ENCODE data around the gene PIN4. TPM values are rescaled to one million over a fixed set of nuclear protein-coding genes. Genes with fewer than 3 reads are reported as not detected.
"Not testable (repeated sequence)": the region's sequence is repeated elsewhere in the genome, so short reads cannot be mapped to it uniquely, and the experiment has no call there.

PIN4 gene
- total RNA-seq, 2 experiments from 2014 or later: 6.2 to 6.3 TPM

DNA sequence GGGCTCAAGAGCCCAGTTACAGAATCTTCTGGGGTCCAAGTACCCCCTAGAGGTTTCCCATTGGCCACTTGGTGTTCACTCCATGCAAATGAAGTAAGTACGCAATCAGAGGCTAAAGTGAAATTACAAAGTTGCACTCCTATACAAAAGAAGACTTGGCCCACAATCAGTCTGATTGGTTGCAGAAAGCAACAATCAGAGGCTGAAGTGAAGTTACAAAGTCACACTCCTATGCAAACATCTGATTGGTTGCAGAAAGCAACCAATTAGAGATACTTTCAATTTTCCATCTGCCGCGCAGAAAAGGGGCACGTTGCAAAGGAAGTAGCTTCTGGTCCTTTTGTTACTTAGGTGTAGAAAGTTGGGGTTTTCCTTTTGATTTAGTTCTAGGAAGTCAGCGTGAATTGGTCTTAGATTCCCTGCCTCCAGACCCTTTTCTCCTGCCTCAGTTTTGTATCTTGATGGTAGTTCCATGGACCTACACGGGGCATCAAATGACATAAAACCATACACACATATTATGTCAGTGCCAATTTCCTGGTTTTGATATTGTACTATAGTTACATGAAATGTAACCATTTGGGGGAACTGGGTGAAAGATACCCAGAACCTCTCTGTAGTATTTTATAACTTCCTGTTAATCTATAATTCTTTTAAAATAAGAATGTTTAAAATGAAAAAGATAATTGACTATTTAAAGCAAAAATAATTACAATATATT, 12.4 kb upstream of the PIN4 start:
- Mint-ChIP-seq H3K27ac (peak overlapping the region; percentile 84), H3K4me3 (peak overlapping the region; percentile 22), H3K9me3 (no peaks in the 10 kb centered on the region), H3K36me3 (no peaks in the 10 kb centered on the region), H3K4me1 (peaks cover 4% of the 10 kb centered on the region), H3K27me3 (no peaks in the 10 kb centered on the region)
- peak; percentile 12 for DNase-seq

DNA sequence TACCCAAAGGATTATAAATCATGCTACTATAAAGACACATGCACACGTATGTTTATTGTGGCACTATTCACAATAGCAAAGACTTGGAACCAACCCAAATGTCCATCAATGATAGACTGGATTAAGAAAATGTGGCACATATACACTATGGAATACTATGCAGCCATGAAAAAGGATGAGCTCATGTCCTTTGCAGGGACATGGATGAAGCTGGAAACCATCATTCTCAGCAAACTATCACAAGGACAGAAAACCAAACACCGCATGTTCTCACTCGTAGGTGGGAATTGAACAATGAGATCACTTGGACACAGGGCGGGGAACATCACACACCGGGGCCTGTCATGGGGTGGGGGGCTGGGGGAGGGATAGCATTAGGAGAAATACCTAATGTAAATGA, 5.3 kb upstream of the PIN4 start:
- not testable (repeated sequence) for H3K36me3 Mint-ChIP-seq, H3K27me3 Mint-ChIP-seq, H3K9me3 Mint-ChIP-seq, H3K27ac Mint-ChIP-seq, H3K4me1 Mint-ChIP-seq, H3K4me3 Mint-ChIP-seq, DNase-seq

DNA sequence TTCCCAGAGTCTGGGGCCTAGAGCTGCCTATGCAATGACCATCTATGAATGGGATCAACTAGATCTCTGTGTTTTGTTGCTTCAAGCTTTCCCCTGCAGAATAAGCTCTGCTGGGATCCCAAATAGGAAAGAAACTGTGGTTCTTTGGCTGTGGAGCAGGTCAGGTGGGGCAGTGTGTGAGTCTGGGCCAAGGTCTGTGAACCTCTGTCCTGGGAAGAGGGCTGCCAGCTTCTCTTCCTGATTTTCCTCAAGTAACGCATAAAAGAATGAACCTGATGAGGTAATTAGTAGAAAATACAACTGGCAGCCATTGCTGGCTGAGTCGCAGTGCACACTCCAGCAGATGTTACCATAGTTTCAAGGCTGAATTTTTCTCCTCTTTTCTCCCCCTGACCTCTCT, 4.6 kb upstream of the PIN4 start:
- H3K27me3 Mint-ChIP-seq: no peaks in the 10 kb centered on the region
- no peak overlapping the region for H3K27ac Mint-ChIP-seq
- no peaks in the 10 kb centered on the region for H3K9me3 Mint-ChIP-seq
- no peaks in the 10 kb centered on the region for H3K36me3 Mint-ChIP-seq
- peaks cover 5% of the 10 kb centered on the region for H3K4me1 Mint-ChIP-seq
- no peak overlapping the region for H3K4me3 Mint-ChIP-seq
- no peak for DNase-seq

DNA sequence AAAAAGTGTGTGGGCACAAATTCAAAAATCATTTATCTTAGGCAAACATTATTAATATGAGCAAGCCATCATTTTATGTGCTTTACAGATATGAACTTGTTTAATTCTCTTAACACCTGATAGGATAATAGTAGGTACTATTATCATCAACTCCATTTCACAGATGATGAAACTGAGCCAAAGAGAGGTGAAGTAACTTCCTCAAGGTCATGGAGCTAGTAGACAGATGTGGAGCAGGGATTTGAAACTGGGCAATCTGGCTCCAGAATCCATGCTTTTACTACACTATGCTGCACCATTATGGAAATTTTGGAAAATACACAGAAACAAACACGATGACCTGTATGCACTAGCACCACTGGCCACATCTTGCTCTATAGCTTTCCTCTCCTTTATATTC, 1.0 kb upstream of the PIN4 start:
- Mint-ChIP-seq H3K27ac (peak overlapping the region; percentile 67), H3K27me3 (no peaks in the 10 kb centered on the region), H3K9me3 (no peaks in the 10 kb centered on the region), H3K4me1 (peaks cover 9% of the 10 kb centered on the region), H3K4me3 (peak overlapping the region; percentile 47), H3K36me3 (peaks cover 5% of the 10 kb centered on the region)
- DNase-seq: no peak

DNA sequence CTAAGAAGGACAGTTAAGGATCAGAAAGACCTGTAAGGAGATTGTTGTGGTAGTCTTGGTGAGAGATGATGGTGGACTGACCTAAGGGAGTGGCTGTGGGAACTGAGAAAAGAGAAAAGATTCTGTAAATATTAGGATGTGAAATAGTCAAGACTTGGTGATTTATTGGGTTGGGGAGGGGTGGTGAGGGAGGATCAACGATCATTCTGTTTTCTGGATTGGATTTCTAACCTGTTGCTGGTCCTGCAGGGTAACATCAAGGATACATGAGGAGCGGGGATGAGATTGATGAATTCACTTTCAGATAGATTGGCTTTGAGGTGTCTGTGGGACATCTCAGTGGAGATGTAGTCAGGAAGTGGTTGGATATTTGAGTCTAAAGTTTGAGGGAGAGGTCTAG, 1.4 kb downstream of the PIN4 start:
- Mint-ChIP-seq H3K4me3 (no peak overlapping the region), H3K4me1 (peaks cover 11% of the 10 kb centered on the region), H3K27ac (no peak overlapping the region), H3K36me3 (peaks cover 5% of the 10 kb centered on the region), H3K9me3 (no peaks in the 10 kb centered on the region), H3K27me3 (no peaks in the 10 kb centered on the region)
- no peak for DNase-seq

DNA sequence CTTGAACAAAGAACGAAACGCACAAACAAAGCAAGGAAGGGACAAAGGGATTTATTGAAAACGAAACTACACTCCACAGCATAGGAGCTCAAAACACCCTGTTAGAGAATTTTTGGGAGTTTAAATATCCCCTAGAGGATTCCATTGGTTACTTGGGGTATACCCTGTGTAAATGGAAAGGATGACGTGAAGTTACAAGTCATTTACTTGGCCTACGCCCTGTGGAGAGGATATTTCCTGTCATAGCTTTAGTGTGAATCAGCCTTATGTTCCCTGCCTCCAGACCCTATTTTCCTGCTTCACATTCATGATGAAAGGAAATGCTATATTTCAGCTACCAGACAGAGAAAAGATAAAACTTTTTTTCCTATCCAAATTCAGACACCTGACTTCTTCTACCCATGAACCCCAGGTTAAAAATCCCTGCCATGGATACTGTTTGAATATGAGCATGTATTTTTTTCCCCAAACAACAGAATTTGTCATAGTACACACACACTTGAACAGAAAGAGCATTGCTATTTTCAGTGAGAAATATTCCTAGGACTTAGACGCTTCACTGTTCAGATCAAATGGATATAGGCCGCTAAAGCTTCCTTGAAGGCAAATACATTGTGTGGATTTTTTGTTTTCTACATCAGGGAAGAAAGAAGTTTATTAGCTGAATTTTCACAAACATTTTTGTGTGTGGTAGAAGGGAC, 20.4 kb downstream of the PIN4 start:
- Mint-ChIP-seq H3K4me1 (no peaks in the 10 kb centered on the region), H3K9me3 (no peaks in the 10 kb centered on the region), H3K4me3 (no peak overlapping the region), H3K36me3 (peaks cover 16% of the 10 kb centered on the region), H3K27ac (no peak overlapping the region), H3K27me3 (no peaks in the 10 kb centered on the region)
- DNase-seq: no peak

DNA sequence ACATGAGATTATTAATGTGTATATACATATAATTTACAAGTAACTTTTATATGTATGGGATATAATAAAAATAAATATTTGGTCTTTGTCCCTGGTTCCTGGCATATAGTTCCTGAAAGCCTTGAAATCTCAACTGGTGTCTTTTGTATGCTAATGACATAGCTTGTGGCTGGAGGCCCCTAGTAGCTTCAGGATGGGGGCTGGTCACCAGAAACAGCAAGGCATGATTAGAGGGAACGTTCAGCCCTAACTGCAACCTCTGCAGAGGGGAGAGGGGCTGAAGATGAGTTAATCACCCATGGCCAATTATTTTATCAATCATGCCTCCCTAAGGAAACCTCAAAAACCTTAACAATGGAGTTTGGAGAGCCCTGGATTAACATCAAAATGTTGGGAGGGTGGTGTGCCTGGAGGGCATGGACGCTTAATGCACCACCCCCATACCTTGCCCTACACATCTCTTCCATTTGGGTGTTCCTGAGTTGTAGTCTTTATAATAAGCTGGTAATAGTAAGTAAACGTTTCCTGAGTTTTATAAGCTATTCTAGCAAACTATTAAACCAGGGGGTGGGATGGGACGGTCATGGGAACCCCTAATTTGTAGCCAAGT, 21.3 kb downstream of the PIN4 start:
- Mint-ChIP-seq H3K27ac (no peak overlapping the region), H3K4me3 (no peak overlapping the region), H3K4me1 (no peaks in the 10 kb centered on the region), H3K9me3 (no peaks in the 10 kb centered on the region), H3K27me3 (no peaks in the 10 kb centered on the region), H3K36me3 (peaks cover 20% of the 10 kb centered on the region)
- DNase-seq: no peak

DNA sequence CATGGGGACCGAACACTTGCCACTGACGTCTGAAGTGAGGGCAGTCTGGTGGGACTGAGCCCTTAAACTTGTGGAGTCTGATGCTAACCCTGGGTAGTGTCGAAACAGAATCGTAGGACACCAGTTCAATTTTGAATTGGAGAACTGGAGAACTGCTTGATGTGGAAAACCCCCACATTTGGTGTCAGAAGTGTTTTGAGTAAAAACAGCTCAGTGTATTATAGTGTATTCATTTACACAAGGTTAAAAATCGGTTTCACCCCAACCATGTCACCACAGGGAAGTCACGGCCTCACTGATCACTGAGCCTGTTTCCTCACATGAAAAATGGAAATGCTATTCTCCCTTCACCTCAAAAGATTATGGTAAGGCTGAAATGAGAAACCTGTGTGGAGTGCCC, 21.9 kb downstream of the PIN4 start:
- no peaks in the 10 kb centered on the region for H3K9me3 Mint-ChIP-seq
- H3K4me3 Mint-ChIP-seq: no peak overlapping the region
- H3K4me1 Mint-ChIP-seq: no peaks in the 10 kb centered on the region
- peaks cover 25% of the 10 kb centered on the region for H3K36me3 Mint-ChIP-seq
- H3K27me3 Mint-ChIP-seq: no peaks in the 10 kb centered on the region
- H3K27ac Mint-ChIP-seq: no peak overlapping the region
- DNase-seq: no peak

DNA sequence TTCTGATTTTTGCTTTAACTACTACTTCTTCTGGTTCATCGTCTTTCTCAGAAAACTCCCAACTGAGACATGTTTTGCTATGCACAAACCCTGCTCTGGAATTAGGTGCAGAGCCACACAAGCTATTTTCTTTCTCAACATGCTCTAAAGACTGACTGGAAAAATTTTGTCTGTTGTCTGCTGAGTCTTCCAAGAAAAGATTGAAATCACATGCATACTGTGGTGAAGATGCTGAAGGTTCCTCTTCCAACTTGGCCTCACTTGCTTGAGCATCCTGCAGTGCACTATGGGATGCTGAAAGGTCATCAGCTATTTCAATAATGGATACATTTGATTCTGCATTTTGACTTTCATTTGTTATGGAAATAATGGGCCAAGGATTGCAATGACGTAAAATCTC, 24.1 kb downstream of the PIN4 start:
- H3K9me3 Mint-ChIP-seq: no peaks in the 10 kb centered on the region
- H3K4me3 Mint-ChIP-seq: no peak overlapping the region
- H3K4me1 Mint-ChIP-seq: no peaks in the 10 kb centered on the region
- no peak for DNase-seq
- no peak overlapping the region for H3K27ac Mint-ChIP-seq
- peaks cover 29% of the 10 kb centered on the region for H3K36me3 Mint-ChIP-seq
- no peaks in the 10 kb centered on the region for H3K27me3 Mint-ChIP-seq

DNA sequence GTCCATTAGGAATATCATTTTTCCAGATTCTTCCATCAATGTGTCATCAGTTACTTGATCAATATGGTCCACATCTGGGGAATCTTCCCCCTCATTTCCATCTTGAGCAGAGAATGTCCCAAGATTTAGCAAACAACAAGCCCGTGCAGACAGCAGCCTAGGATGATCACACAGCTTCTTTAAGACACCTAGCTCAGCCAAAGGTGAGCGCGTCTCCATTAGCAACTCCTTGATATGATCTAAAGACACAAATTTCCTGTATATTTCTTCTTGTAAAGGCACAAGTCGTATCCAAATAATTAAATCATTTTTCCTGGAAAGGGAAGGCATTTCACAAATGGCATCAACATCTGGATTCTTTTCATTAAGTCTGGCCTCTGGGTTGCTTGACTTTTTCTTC, 25.8 kb downstream of the PIN4 start:
- Mint-ChIP-seq H3K27me3 (no peaks in the 10 kb centered on the region), H3K36me3 (peaks cover 32% of the 10 kb centered on the region), H3K4me3 (no peak overlapping the region), H3K27ac (no peak overlapping the region), H3K4me1 (no peaks in the 10 kb centered on the region), H3K9me3 (no peaks in the 10 kb centered on the region)
- no peak for DNase-seq

DNA sequence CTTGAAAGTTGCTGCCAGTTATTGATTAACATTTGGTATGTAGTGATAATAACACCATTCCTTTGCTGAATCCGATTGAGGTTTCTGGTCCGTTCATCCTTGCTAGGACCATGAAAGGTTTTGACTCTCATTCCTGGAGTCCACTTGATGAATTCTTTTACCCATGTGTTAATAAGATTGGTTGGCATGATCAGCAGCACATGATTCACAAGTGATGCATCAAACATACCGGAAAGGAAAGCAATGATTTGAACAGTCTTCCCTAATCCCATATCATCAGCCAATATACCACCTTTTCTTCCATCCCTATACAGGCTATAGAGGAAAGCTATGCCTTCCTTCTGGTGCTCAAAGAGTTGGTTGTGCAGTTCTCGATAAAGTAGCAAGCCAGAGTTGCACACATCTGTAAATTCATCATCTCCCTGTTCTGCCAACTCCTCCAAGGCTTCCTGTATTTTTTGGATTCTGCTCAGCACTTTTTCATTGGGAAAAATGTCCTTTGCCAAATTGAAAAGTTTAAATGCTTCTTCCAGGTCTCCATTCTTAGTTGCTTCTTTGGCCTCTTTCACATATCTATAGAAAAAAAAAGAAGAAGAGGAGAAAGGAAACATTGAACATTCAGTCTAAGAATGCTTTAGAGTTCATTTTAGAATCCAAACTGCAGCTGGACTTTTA, 26.7 kb downstream of the PIN4 start:
- Mint-ChIP-seq H3K4me1 (no peaks in the 10 kb centered on the region), H3K27ac (no peak overlapping the region), H3K27me3 (no peaks in the 10 kb centered on the region), H3K9me3 (no peaks in the 10 kb centered on the region), H3K4me3 (no peak overlapping the region), H3K36me3 (peaks cover 32% of the 10 kb centered on the region)
- no peak for DNase-seq

DNA sequence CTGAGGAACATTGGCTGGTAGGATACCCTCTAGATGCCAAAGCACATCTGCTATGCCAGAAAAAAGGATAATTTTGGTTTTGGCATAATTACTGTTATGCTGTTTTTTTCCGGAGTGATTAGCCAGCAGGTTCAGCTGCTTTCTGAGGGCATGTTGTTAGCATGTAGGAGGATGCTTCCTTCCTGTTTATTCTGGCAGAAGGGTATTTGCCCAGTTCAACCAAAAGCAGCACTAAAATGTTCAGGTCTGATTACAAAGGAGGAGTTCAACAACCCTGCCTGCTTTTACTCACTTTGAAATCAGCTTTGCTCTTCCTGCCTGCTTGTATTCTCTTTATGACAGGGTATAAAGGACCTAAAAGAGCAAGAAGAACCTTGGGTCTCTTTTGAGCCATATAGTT, 35.4 kb downstream of the PIN4 start:
- no peaks in the 10 kb centered on the region for H3K9me3 Mint-ChIP-seq
- H3K4me1 Mint-ChIP-seq: no peaks in the 10 kb centered on the region
- no peak overlapping the region for H3K27ac Mint-ChIP-seq
- H3K36me3 Mint-ChIP-seq: no peaks in the 10 kb centered on the region
- H3K4me3 Mint-ChIP-seq: no peak overlapping the region
- H3K27me3 Mint-ChIP-seq: no peaks in the 10 kb centered on the region
- DNase-seq: no peak

DNA sequence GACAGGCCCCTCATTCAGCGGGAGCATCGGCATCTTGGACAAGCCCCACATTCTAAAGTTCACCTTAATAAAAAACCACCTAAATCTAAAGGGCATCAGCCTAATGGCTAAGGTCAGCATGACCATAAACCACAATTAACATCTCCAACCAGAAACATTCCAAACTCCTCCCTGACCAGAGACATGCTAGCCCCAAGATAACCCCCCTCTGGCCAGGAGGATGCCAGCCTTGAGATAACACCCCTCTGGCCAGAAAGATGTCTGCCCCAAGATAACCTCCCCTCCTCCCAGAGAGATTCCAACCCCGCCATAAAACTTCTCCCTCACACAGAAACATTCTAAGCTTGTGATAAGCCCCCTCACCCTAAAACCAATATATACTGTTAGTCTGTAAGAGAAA, 38.8 kb downstream of the PIN4 start:
- H3K36me3 Mint-ChIP-seq, H3K4me3 Mint-ChIP-seq, H3K4me1 Mint-ChIP-seq, H3K27me3 Mint-ChIP-seq, H3K9me3 Mint-ChIP-seq, H3K27ac Mint-ChIP-seq, DNase-seq: not testable (repeated sequence)

DNA sequence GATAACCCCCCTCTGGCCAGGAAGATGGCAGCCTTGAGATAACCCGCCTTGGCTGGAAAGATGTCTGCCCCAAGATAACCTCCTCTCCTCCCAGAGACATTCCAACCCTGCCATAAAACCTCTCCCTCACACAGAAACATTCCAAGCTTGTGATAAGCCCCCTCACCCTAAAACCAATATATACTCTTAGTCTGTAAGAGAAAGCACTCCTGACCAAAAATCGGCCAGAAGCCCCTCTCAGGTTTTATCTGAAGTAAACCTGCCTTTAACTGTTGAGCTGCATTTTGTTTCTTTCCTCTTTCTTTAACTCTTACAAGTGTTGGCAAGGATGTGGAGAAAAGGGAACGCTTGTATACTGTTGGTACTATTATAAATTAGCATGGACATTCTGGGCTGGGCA, 48.7 kb downstream of the PIN4 start:
- DNase-seq: no peak
- H3K27me3 Mint-ChIP-seq: no peaks in the 10 kb centered on the region
- no peak overlapping the region for H3K4me3 Mint-ChIP-seq

DNA sequence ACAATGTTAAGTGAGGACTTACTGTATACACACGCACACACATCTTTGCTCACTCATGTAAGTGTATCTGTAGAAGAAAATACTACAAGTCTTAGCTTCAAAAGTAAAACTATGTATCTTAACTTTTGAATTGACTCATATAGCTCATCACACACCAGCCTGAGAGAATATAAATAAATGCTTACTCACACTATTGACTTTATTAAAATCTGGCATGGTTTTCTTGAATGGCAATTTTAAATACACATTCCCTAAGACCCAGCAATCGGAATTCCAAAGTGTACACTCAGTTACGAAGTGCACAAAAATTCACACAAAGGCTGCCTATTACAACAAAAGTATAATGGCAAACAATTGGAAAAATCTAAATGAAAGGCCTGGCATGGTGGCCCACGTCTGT, 55.3 kb downstream of the PIN4 start:
- Mint-ChIP-seq H3K27ac (no peak overlapping the region), H3K4me3 (no peak overlapping the region), H3K27me3 (no peaks in the 10 kb centered on the region), H3K4me1 (peaks cover 3% of the 10 kb centered on the region), H3K36me3 (peaks cover 9% of the 10 kb centered on the region), H3K9me3 (no peaks in the 10 kb centered on the region)
- no peak for DNase-seq

More for the DNA sequence above, 48.7 kb downstream of the PIN4 start:
- no peaks in the 10 kb centered on the region for H3K9me3 Mint-ChIP-seq
- H3K4me1 Mint-ChIP-seq: no peaks in the 10 kb centered on the region
- H3K27ac Mint-ChIP-seq: no peak overlapping the region
- peaks cover 12% of the 10 kb centered on the region for H3K36me3 Mint-ChIP-seq

Data from activated naive CD8-positive, alpha-beta T cell treated with anti-CD3 and anti-CD28 coated beads for 36 hours (primary cell).